GM04503 (cell line): ENCODE measurements around the gene UBXN6.

Experiments used
- DNase-seq: peaks from one replicate; pipeline ENCODE4 v3.0.0-alpha.2; 2012; ENCODE audit warnings: low read depth

UBXN6 gene, protein sequence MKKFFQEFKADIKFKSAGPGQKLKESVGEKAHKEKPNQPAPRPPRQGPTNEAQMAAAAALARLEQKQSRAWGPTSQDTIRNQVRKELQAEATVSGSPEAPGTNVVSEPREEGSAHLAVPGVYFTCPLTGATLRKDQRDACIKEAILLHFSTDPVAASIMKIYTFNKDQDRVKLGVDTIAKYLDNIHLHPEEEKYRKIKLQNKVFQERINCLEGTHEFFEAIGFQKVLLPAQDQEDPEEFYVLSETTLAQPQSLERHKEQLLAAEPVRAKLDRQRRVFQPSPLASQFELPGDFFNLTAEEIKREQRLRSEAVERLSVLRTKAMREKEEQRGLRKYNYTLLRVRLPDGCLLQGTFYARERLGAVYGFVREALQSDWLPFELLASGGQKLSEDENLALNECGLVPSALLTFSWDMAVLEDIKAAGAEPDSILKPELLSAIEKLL

DNA sequence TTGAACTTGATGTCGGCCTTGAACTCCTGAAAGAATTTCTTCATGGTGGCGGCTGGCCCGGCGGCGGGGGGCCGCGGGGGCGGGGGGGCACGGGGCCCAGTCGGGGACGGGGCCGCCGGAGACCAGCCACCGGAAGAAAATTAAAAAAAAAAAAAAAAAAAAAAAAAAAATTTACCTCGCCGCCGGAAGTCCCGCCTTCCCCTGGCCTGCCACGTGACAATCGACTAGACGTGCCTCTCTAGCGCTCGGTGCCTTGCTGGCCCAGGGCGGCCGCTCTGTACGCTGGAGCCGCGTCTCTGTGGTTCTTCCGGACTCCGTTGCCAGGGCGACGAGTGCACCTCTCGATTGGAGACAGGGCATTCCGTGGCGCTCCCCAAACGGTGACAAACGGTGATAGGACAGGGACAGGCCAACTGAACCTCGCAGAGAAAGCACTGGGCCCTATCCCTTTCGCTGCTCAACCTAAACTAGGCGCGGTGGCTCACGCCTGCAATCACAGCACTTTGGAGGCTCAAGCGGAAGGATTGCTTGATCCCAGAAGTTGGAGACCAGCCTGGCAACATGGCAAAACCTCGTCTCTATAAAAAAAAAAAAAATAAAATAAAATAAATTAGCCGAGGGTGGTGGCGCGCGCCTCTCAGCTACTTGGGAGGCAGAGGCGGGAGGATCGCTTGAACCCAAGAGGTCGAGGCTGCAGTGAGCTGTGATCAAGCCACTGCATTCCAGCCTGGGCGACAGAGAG lies at the start of gene UBXN6:
UBXN6 (minus strand) TSS at position 141 of the 742 bp plus-strand sequence; CDS start at position 44, 97 bp downstream.
- peak; percentile 86 for DNase-seq

DNA sequence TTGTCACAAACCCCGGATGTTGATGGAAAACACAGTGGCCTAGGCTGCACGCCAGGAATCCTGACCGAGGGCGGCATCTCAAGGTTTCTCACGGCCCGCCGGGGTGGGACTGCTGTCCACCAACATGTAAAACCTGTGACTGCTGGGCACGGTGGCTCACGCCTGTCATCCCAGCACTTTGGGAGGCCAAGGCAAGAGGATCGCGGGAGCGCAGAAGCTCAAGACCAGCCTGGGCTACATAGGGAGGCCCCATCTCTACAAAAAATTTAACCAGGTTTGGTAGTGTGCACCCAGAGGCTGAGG lies 49.5 kb upstream of the UBXN6 start:
- DNase-seq = no peak

DNA sequence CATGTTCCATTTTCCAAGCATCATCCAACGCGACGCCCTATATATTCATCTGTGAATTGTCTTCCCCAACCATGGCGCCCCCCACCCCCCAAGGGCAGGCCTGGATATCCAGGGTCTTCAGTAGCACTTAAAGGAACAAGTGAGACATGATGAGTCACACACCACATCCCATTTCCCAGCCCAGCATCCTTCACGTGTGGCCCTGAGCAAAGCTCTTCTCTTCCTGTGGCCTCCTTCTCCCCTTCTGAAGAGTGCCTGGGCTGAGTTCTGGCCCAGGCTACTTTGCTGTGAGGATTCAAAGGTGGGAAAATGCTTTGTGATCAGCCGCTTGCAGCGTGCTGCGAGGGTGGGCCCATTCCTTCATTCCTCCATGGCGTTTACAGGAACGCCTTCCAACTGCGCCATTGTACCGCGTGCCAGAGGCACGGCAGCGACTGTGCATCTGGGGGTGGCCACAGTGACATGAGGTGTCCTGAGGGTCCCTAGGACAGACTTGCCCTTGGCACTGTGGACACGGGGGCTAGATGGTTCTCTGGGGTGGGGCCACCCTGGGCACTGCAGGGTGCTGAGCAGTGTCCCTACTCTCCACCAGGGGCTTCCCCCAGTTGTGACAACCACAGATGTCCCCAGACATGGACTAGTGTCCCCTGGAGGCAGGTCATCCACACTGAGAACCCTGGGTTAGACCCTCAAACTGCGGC lies 49.0 kb upstream of the UBXN6 start:
- DNase-seq = no peak

DNA sequence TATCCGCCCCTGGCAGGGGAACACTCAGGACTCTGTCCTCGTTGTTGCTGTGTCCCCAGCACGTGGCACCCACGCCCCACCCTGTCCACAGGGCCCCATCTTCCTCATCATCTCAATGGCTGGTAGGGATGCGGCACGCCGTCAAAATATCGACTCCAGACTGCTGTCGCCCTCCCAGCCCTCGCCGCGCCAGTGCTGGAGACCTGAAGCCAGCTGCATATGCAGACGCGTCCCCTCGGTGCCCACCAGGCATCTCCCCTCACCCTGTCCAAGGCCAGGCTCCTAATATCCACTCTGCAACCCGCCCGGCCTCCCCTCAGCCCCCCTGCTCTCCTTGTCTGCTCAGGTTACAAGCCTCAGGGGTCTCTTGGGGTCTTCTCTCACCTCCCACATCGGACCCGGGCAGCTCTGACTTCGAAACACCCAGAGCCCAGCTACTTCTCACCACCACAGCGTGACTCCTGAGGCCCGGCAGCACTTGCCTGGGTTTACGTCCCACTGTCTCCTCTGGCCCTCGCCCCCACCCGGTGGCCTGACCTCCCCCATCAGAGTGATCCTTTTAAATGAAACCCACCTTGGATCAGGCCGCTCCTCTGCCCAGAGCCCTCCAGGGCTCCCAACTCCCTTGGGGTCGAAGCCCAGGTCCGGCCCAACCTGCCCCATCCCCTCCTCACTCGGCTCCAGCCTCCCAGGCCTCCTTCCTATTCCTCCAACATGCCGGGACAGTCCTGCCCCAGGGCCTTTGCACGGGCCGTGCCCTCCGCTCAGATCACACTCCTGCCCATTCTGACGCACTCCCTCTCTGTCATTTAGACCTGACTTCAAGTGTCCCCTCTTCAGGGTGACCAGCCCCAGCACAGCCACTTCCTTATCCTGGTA lies 48.2 kb upstream of the UBXN6 start:
- no peak for DNase-seq

DNA sequence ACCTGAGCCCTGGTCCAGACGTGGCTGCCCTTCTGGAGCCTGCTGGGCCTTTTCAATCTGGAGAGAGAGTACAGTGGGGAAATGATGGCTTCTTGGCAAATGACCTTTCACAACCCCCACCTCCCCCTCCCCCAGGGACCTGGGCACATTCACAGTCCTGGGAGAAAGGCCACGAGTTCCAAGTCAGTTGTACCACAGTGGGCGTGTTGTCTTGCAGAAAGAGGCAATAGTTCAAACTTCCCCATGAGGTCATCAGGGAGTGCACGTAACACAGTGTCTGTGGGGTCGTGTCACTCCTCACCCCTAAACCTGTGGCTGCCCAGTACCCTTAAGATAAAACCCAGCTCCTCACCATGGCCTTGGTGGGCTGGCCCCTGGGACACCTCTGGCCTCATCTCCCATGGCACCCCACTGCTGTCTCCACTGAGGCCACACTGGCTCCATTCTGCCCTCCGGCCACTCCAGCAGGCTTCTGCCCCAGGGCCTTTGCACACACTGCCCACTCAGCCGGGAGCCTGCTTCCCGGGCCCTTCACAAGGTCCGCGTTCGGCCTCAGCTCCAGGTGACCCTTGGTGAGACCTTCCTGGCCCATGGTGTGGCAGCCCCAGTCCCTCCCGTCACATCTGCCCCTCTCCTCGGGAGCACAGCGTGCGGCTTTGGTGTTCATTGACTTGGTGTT lies 47.4 kb upstream of the UBXN6 start:
- no peak for DNase-seq

DNA sequence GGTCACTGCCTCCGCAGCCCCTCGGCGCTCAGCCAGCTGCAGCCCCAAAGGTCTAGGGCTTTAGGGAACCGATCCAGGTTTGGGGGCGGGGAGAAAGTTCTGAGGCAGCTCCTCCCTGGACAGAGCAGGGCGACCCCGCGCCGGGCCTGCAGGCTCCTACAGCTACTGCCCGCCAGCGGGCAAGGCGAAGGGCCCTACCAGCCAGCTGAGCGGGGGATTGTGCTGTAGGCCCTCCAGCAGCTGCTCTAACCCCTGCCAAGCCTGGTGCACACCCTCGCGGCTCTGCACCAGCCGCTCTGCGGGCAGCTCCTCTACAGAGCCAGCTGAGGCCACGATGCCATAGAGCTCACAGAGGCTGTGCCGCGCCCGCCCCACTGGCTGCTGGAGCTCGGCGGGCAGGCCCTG lies 46.7 kb upstream of the UBXN6 start:
- no peak for DNase-seq

DNA sequence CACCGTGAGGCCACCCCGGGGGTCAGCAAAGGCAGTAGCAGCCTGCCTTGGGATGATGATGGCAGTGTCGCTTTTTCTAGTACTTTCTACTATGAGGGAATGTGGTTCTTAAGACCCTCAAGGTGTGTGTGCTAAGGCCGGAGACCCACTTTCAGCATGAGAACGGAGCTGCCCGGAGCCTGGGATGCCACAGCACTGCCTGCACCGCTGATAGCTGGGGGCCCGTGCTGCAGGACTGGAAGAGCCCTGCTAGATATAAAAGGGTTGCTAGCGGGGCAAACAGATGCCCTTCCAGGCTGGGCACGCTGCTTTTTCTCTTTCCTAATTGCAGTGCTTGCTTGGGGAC lies 46.2 kb upstream of the UBXN6 start:
- DNase-seq = no peak

DNA sequence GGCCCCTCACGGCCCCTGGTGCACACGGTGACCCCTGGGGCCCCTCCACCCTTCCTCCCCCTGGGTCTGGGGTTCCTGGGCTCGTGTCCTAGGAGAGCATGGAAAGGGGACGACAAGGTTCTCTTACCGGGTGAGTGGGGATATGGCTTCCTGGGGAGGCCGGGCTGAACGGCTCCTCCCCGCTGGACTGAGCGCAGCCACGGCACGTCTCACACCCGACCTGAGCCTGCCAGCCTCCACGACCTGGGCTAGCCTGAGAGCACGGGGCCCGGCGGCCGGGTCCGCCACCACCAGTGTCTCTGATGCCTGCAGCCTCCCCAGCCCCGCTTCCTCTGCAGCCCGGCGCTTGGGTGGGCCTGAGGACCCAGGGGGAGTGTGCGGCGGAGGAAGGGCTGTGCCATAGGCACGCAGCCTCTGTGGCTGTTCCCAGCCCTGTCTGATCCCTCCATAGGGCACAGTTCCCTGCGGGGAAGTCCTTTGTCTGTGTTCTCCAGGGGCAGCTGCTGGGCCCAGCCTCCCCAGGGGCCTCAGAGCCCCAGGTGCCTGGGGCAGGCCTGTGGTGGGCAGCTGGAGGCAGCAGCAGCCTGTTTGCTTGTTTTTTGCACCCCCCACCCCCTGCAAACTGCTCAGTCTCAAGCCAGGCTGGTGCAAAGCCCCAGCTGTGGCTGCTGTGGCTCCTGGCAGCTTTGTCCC lies 45.7 kb upstream of the UBXN6 start:
- DNase-seq = no peak

DNA sequence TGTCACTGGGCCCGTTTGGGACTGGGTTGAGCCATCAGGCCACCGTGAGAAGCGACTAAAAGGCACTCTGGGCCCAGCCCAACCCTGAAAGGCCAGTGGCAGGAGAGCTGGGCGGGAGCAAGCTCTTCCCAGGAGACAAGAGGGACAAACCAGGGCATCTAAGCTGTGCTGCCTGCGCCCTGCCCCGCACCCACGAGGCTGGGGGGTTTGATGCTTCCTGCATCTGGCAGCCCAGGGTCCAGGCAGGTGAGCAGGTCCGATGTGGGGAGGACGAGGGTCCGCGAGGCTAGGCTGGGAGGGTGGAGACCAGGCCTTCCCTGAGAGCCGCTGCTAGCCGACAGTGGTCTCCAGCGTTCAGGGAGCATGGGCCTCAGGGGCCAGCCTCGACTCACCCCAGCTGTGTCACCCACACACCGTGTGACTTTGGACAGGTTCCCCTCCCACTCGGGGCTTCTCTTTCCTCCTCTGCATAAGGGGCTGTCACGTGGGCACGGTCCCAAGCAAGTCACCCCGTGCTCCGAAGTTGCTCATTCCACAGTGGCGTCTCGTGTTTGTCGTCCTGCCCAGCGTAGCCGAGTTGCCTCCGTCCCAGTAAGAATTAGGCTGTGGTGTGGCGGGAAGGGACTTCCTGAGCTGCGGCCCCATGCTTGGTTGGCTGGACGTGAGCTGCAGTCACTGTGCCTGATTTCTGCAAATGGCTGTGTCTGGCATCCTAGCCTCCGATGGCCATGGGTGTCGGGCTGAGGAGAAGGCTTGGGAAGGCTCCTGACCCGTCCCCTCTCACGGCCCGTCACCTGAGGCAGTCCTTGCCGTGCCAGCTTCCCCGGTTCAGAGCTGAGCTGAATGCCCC lies 44.9 kb upstream of the UBXN6 start:
- no peak for DNase-seq

DNA sequence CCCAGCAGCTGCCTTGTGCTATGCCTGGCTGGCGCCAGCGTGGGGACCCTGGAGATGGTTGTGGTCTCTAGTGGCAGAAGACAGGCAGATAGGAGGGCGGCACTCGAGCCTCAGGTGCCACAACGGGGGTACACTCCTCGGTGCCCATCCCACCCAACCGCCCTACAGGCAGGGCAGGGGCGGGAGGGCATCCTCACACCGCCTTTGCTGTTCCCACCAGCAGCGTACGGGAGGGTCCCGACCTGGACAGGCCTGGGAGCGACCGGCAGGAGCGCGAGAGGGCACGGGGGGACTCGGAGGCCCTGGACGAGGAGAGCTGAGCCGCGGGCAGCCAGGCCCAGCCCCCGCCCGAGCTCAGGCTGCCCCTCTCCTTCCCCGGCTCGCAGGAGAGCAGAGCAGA lies 44.1 kb upstream of the UBXN6 start:
- no peak for DNase-seq

DNA sequence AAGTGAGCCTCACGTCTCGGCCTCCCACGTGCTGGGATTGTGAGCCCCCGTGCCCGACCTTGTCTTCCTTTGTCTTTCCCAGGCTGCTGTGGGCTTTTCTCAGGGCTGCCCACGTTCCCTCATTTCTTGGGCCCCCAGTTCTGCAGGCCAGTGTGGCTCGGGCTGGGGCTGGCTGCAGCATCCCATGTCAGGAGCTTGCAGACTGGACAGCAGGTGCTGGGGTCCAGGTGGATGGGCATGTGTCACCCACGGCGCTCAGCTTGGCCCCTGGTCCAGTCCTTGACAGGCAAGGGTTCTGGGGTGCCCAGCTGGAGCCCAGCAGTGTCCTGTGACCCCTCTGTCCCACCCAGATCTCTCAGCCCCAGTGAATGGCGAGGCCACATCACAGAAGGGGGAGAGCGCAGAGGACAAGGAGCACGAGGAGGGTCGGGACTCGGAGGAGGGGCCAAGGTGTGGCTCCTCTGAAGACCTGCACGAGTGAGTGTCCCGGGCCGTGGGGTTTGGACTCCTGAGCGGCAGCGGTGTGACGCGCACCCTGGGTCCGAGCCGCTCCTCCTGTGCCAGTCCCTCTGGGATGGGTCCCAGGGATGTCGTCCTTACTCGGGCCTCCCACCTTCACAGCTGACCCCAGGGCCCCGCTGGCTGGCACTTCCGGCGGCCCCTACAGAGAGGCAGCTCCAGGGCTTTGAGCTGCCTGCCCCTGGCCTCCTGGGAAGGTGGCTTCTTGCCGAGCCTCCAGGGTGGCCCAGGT lies 43.4 kb upstream of the UBXN6 start:
- DNase-seq = no peak

DNA sequence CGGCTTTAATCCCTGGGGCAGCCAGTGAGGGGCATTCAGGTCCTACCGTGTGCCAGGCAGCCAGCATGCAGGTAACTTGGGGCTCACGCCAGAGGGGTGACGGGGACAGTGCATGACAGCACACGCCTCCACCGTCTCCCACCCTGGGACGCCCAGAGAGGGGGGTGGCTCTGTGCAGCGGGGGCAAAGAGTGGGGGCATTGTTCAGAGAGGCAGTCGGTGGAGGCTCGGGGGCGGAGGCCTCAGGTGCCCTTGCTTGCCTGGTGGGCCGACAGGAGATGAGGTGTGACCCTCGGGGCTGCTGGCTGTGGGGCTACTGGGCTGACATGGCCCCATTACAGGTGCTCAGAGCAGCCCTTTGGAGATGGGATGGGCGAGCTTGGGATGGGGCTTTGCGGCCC lies 42.3 kb upstream of the UBXN6 start:
- no peak for DNase-seq

DNA sequence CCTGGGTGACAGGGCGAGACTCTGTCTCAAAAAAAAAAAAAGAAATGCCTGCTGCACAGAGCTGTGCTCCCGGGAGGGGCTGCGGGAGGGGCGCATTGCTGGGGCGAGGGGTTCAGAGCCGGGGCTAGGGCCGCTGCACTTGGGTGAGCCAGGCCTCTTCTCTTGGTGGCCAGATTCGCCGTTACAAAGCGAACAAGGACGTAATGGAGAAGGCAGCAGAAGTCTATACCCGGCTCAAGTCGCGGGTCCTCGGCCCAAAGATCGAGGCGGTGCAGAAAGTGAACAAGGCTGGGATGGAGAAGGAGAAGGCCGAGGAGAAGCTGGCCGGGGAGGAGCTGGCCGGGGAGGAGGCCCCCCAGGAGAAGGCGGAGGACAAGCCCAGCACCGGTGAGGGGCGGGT lies 41.7 kb upstream of the UBXN6 start:
- no peak for DNase-seq

DNA sequence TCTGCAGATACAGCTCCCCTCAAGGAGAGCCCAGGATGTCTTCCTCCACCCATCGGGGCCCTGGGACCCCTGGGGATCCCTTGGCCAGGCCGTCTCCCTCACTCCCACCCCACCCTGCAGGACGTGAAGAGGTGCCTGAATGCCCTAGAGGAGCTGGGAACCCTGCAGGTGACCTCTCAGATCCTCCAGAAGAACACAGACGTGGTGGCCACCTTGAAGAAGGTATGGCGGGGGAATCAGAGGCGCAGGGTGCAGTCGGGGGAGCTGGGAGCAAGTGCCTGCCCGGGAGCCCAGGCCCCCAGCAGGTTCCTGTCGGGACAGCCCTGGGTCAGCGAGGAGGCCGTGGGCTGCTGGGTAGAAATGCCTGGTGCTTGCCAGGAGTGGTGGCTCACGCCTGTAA lies 41.1 kb upstream of the UBXN6 start:
- DNase-seq = no peak

DNA sequence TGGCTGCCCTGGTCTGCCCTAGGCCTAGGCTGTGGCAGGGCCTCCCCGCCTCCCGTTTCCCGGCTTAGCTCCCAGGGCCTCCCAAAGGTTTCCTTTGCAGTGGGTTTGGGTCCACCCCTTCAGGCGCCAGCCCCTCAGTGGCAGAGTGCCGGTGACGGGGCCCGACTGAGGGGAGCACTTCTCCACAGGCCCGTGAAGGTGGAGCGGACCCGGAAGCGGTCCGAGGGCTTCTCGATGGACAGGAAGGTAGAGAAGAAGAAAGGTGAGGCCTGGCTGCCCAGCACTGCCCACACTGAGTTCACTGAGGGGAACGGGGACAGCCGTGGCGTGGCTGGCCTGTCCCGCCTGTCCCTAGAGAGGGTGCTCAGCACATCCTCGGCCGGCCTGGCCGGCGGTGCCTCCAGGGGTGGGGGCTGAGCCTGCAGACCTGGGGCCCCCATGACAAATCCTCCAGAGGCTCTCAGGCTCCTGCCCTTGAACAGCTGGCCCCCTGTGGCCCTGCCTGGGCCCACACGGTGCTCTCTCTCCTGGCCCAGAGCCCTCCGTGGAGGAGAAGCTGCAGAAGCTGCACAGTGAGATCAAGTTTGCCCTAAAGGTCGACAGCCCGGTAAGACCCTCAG lies 40.3 kb upstream of the UBXN6 start:
- DNase-seq = no peak

DNA sequence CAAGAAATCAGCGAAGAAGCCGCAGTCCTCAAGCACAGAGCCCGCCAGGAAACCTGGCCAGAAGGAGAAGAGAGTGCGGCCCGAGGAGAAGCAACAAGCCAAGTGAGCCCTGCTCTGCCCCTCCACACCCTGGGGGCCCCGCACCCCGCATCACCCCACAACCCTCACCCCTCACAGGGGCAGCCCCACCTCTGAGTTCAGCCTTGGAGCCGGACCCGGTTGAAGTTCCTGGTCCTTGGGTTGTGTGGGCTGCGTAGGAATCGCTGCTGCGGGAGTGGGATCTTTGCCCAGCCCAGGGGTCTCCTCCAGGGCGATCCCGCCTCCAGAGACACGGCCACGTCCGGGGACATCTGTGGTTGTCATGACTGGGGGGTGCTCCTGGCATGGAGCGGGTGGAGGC lies 38.7 kb upstream of the UBXN6 start:
- no peak for DNase-seq

DNA sequence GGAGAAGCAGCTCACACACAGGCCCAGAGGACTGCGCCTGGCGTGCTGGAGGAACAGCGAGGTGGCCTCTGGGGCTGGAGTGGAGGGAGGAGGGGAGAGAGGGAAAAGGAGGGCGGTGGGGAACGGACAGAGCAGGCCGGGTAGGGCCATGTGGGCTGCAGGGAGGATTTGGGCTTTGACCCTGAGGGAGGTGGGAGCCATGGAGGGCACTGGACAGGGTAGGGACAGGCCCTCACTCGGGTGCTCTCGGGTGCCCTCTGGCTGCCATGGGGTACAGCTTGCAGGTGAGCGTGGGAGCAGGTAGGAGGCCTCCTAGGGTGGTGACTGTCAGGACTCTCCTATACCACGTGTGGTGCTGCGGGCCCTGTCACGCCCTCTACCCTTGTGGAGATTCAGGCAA lies 37.9 kb upstream of the UBXN6 start:
- no peak for DNase-seq

DNA sequence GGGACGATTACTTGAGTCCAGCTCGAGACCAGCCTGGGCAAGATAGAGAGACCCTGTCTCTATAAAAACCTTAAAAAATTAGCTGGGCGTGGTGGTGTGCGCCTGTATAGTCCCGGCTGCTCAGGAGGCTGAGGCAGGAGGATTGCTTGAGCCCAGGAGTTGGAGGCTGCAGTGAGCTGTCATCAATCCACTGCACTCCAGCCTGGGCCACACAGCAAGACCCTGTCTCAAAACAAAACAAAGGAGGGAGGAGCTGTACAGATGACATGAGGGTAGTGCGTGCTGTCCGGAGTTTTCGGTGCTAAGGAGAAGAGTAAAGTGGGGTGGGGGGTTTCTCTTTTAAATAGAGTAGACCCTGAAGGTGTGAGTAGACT lies 37.1 kb upstream of the UBXN6 start:
- no peak for DNase-seq
